GM19324 (cell line): ENCODE results near the gene GFI1.
A peak's percentile ranks its signal among the peaks of the same experiment; 100 is the strongest.
"Not testable (repeated sequence)": the region's sequence is repeated elsewhere in the genome, so short reads cannot be mapped to it uniquely, and the experiment has no call there.

Experiments
- ATAC-seq: cut with Tn5 transposase; IDR thresholded peaks from one replicate; pipeline ENCODE4 v1.9.1; 2021; ENCODE audit warnings: mild to moderate bottlenecking, moderate library complexity; ENCODE audit not compliant: unreplicated experiment, low FRiP score

Gene GFI1

DNA sequence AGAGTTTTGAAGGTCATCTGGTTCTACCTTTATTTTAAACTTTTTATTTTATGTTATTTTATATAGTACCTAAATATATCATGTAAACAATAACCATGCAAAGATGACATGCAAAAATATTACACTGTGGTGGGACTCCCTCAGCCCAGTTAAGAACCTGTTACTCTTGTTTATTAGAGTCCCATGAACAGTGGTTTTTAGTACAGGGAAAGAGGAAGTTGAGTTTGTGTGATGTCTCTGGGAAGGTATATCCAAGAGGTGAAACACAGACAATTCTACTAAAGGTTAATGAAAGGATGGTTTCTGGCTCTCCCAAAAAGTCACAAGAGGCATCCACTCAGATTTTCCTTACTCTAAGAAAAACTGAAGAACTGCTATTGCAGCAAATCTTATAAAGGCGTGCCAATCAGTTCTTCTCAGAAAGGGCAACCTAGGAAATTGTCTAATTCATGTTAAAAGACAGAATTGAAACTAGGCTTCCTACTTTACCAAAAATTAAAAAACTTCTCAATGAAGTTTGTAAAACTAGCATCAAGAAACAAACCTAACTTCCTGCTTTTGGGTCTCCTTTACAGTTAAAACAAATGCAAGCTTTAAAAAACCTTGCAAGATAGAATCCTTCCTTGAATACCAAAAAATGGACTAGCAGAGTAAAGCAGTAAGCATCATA, 19.9 kb downstream of the GFI1 start:
- no peak for ATAC-seq

DNA sequence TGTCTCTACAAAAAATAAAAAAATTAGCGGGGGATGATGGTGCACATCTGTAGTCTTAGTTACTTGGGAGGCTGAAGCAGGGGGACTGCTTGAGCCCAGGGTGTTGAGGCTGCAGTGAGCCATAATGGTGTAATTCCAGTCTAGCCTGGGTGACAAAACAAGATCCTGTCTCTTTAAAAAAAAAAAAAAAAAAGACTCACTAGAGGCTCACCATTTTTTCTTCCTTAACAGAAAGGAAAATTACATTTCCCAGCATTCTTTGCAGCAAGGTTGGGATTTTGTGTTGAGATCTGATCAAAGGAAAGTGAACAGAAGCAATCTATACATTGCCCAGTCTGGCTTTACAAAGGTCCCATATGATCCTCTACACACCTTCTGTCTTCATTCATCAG, 21.5 kb downstream of the GFI1 start:
- ATAC-seq = no peak

DNA sequence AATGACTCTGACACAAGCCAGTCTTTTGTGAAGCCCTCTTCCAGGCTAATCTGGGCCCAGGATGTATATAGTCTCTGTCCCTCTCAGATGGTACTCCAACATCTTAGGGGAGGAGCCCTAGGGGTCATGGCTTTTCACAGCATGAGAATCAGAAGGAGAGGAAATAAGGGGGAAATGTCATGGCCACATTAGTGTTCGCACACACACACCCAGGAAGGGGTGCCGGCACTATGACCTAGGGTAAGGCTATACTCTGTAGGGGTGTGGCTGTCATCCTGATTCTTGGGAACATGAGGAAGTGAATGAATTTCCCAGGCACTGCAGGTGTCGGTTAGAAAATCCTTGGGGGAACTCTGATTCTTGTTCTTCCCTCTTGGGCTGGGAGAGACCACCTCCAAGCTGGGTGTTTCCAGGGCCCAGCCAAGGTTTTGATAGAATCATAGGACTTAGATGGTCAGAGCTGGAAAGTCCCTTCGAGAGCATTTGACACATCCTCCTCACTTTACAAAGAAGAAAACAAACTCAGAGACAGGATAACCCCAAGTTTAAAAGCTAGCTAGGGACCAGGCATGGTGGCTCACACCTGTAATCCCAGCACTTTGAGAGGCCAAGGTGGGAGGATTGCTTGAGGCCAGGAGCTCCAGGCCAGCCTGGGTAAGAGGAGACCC, 22.0 kb downstream of the GFI1 start:
- no peak for ATAC-seq

DNA sequence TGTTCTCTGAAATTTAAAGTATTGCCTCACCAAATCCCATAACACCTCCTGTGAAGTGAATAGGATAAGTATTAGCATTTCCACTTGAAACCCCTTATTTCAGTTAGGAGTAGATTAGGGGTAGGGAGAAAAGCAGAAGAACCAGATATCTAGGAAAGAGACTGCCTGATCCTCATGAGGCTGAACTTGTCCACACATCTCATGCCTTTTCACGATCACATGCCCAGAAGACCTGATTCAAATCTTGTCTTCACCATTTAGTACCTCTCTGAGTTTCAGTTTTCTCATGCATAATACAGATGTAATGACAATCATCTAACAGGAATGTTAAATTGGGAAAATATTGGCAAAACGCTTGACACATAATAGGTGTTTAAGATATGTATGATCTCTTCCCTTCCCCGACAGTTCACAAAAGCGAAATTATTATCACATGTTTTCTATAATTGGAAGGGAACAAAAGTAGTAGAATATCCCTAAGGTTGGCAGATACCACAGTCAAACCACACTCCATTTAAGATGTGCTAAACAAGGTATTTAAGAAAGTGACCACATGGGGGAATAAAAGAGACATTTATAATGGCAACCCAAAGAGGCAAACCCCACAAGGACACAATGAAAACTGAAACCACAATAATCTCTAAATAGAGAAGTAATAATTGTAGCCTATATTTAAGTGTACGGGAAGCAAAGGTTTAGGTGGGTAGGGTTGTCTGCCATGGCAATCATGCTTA, 25.2 kb downstream of the GFI1 start:
- ATAC-seq = peak; percentile 66

DNA sequence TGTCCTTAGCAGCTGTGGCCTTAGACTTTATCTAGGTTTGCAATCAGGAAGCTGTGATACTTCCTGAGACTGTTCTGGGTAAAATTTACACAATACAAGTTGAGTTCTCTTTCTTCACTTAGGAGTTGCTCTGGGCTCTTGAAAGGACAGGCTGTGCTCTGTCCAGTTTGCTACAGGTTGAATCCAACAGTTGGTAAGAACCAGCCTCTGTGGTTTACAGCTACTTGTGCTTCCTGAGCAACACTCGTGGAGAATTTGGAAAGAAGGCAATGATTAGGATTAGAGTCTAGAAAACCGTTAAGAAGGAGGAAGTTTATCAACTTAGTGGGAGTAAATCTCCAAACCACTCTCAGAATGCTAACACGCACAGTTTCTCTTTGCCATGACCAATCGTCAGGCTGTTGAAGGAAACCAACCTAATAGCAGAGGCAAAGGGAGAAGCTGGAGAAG, 26.8 kb downstream of the GFI1 start:
- no peak for ATAC-seq

DNA sequence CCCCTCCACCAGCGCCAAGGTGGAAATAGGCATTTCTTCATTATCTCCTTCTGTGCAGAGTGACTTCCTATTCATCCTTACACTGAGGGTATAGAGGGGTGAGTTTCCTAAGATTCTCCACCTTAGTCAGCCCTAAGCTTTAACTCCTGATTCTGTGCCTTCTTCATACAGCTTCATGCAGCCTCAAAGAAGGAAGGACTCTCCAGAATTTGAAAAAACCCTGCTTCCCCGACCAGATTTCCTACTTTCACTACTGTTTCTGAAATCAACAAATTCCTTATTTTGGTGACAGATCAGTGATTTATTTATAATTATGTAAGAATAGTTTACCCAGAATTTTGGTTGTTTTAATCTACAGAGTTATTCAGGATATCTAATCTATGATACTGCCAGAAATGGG, 28.6 kb downstream of the GFI1 start:
- no peak for ATAC-seq

DNA sequence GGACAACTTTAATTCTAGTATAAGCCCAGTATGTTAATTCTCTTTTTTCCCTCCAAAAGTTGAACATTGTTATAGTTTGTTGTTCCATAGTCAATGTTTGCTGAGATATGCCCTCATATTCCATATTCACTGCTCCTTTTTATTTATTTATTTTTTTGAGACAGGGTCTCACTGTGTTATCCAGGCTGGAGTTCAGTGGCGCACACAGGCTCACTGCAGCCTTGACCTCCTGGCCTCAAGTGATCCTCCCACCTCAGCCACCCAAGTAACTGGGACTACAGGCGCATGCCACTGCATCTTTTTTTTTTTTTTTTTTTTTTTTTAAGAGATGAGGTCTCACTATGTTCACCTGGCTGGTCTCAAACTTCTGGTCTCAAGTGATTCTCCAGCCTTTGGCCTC, 38.7 kb downstream of the GFI1 start:
- no peak for ATAC-seq

DNA sequence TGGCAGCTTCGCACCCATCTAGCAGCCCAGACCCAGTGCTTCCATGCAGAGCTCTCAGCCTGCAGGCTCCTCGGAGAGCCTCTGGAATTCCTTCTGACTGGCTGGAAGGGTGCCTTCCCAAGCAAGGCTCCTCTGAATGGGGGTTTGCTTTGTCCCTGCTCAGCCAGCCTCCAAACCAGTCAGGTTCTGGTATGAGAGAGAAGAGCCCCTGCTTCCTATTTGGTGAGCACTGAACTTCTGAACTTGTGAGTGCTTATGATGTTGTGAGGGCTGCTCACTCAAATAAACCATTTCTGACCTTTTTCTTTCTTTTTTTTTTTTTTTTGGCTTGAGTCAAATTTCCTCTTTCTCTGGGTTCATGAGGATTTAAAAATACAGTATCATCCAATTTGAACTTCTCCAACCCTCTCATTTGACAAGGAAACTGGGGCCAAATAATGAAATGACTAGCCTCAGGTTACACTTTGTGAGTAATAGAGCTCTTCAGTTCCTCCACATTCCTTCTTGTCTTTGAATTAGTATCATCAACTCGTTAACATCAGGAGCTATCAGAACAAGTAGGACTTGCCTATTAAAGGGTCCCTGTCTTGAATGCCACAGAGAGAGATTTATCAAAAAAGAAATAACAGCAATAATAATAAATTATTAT, 39.6 kb downstream of the GFI1 start:
- ATAC-seq = no peak

DNA sequence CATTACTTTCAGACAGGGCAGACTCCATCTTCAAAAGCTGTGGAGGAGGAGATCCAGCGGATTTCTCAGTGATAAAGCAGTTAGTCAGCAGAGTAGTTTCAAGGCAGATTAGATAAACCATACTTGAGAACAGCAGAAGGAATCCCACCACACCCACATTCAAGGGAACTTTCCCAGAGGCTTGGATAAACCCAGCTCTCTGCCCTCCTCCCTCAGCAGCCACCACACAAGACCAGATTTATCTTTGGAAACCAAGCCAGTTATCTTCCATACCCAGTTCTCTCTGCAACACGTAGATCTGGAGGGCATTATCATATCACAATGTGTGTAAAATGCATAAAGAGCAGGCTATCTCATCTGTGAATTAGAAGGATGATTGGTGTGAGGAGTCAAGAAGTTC, 40.2 kb downstream of the GFI1 start:
- no peak for ATAC-seq

DNA sequence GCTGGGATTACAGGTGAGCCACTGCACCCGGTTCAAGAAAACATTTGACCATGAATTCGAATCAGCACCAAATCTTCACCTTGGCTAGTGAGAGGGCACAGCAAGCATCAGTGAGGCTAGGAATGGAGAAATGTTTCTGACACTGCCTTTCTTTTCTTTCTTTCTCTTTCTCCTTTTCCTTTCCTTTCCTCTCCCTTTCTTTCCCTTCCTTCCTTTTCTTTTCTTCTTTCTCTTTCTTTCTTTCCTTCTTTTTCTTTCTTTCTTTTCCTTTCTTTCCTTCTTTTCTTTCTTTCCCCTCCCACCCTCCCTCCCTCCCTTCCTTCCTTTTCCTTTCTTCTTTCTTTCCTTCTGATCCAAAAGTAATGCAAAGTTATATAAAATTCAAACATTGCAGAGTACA, 40.9 kb downstream of the GFI1 start:
- ATAC-seq = no peak

DNA sequence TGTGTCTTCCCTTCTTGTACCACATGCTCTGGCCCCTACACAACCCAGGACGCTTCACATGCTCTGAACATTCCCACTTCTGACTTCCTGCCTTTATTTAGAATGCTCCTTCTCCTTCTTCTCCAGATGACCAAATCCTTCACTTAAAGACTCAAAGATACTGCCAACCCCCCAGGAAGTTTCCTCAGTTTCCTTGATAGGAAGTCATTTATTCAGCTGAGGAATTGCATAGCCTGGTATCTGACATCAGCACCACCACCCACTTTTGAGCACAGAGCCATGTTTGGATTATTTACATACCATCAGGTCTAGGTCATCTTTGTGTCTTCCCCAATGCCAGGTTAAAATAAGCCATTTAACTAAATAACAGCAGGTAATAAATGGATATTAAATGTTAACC, 42.4 kb downstream of the GFI1 start:
- ATAC-seq = no peak

DNA sequence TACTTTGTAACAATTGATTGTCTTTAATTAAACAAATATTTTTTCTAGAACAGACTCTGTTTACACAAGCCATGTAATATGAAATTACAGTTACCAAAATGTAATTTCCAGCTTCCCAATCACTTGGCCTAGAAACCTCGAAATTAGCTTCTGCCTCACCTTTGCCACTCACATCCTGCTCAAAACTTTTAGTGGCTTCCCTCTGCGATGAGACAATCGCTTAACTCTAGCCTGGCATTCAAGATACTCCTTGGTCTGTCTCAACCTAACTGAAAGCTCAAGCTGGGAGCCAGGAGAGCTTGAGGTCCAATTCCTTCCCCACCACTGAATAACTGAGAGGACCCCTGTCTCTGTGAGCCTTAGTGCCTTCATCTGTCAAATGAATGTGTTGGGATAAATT, 42.8 kb downstream of the GFI1 start:
- ATAC-seq = no peak

DNA sequence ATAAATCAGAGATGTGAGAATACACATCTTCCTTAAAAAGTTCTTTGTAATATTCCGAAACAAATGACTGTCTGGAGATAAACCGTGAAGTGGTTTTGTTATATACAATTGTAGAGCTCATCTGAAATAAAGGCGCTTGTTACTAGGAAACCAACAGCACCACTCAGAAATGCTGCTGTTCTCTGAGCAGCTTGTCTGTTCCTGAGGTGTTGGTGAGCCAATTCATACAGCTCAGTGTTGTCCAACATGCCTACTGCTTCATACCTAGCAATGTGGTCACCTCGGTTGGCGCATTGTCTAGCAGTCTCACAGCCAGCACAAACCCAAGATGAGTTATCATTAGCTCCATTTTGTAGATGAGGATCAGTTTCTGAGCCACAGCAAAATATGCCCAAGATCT, 44.4 kb downstream of the GFI1 start:
- ATAC-seq = no peak

DNA sequence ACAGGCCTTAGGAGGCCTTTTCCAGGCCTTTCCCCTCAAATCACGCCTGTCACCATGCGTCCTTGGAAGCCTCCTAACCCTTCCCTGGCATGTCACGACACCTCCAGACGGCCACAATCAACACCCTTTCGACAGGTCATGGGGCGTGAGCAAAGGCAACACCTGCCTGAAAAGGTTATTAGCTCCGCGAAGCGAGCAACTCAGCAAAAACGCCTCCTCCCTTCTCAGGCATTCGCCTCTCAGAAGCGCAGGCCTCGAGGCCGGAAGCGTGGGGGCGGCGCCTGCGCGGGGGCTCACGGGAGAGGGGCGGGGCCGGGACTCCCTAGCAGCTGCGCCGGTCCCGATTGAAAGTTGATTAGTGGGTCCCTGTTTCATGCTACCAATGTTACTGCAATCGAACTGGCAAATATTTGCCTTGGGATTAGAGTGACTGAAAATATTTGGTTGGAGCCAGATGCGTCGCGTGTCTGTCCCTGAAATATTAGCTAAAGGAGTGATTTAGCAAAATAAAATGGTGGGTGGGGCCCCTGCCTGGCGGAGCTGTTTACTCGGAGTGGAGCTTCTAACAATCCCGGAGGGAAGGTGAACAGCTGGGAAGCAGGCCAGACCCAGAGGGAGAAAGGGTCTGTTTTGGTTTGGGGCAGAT, 44.9 kb downstream of the GFI1 start:
- no peak for ATAC-seq

DNA sequence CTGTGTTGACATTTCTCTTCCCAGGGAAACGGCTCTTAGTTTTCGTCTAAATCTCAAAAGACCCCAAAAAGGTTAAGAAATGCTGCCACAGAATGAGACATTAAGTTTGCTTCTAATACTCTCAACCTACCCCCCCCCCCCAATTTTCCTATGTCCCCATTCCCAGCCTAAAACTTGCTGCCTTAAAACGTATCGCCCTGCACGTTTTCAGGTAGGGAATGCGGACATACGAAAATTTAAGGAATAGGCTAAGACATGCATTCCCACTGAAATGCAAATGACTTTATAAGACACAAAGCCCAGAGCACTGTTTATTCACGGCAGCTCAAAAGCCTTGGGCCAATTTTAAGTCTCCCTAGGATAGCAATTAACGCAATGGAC, 45.4 kb downstream of the GFI1 start:
- ATAC-seq = no peak

DNA sequence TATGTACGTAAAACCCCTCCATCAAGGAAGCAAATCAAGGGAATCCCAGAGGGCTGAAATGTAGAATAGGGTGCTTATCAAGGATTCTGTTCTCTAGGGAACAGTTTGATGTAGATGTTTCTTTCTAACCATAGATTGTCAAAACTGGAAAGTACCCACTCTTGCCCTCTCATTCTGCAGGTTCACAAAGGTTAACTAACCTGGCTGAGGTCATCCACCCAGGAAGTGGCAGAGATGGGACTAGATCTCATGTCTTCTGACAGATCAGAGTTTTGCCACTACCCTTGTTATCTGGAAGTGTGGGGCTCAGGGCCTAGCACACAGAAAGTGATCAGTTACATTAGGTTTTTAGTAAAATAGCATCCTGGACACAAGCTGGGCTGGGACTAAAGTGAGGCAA, 47.4 kb downstream of the GFI1 start:
- no peak for ATAC-seq

DNA sequence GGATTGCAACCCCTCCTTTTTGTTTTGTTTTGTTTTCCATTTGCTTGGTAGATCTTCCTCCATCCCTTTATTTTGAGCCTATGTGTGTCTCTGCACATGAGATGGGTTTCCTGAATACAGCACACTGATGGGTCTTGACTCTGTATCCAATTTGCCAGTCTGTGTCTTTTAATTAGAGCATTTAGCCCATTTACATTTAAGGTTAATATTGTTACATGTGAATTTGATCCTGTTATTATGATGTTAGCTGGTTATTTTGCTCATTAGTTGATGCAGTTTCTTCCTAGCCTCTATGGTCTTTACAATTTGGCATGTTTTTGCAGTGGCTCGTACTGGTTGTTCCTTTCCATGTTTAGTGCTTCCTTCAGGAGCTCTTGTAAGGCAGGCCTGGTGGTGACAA, 52.2 kb downstream of the GFI1 start:
- not testable (repeated sequence) for ATAC-seq

DNA sequence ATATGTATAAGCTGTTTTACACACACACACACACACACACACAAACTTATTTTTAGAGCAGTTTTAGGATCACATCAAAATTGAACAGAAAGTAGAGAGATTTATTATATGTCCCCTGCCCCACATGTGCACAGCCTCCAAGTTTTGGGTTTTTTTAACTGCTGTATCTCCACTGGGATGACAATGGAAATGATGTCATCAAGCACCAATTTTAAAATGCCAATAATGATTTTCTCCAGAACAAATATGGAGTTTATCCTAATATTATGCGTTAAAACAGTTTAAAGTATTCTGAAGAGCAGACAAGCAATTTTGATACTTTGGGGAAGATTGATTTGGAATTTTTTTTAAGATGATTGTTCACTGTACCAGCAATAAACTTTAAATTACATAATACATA, 56.7 kb downstream of the GFI1 start:
- ATAC-seq = no peak

DNA sequence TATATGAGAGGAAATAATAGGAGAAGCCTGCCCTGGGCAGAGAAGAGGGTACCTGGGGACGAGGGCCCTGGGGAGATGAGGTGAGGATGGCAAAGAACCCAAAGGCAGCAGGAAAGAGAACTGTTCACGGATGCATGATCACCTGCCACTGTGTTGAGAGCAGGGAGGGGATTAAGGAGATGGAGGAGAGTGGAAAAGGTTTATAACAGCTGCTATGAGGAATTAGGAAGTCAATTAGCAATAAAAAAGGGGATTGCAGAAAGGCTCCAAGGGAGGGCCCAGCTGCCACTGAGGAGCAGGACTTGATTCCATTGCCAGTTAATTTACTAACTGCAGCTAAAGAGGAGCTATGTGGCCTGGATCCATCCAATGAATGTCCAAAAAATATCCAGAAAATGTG, 61.1 kb downstream of the GFI1 start:
- no peak for ATAC-seq
